NCI-H82 treated with DMSO at 0.1 percent for 48 hours (cell line): Measurements from ENCODE around the gene KLC3.
A peak's percentile ranks its signal among the peaks of the same experiment; 100 is the strongest.
"Not testable (repeated sequence)": the region's sequence is repeated elsewhere in the genome, so short reads cannot be mapped to it uniquely, and the experiment has no call there.

Experiments
- DNase-seq: peaks from one replicate; lab custom pipeline; 2025; ENCODE audit not compliant: unreplicated experiment; lab: John Stamatoyannopoulos, UW

Gene KLC3

DNA sequence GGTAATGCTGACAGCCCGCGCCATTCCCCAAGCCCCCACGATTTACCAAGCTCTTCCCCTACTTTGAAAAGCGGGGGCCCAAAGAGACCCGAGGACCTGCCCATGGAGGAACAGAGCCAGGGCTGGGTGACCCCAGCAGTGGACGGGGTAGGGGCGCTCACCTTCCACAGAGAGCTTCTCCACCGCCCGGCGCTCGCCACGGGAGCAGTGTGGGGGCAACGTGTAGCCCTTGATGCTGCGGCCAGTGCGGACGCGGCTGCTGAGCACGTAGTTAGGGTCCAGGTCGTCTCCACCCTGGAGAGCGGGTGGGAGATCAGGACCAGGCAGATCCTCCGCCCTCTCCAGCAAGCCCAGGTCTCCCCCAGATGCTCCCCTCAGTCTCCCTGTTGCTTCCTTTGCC is 25.2 kb upstream of the KLC3 start:
- DNase-seq: no peak

DNA sequence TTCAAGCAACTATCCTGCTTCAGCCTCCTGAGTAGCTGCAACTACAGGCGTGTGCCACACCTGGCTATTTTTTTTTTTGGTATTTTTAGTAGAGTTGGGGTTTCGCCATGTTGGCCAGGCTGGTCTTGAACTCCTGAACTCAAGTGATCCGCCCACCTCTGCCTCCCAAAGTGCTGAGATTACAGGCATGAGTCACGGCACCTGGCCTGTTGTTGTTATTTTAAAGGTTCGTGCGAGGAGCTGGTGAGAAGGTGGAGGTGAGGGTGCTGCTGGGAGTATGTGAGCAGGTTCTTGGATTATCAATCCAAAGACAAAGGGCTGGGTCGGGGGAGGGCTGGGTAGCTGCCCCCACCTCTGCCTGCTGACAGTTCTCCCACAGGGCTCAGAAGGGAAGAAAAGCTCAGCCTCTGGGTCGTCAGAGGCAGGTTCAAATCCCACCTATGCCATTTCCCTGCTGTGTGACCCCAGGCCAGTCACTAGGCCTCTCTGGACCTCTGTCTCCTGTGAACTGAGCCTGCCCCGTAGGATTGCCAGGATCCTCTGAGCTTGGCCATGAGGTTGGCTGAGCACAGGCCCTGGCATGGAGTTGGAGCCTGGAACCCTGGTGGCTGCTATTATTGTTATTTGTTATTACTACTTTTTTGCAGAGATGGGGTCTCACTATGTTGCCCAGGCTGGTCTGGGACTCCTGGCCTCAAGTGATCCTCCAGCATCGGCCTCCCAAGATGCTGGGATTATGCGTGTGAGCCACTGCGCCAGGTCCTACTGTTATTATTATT is 19.4 kb upstream of the KLC3 start:
- no peak for DNase-seq

DNA sequence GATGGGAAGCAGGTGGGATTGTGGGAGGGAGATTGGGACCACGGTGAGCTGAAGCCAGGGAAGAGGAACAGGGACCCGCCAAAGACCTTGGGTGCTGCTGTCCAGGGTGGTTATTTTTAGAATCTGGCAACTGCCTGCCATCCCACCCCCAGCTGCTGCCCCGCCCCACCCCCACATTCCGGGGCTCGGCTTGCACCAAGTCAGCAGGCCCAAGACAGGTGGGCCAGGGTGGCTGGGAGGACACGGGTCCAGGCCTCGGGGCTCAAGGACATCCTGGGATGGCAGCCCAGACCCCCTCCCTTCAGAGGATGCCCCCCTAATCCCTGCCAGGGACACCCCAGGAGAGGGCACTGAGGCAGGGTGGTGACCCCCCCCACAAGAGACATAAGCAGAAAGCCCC is 18.7 kb upstream of the KLC3 start:
- no peak for DNase-seq

DNA sequence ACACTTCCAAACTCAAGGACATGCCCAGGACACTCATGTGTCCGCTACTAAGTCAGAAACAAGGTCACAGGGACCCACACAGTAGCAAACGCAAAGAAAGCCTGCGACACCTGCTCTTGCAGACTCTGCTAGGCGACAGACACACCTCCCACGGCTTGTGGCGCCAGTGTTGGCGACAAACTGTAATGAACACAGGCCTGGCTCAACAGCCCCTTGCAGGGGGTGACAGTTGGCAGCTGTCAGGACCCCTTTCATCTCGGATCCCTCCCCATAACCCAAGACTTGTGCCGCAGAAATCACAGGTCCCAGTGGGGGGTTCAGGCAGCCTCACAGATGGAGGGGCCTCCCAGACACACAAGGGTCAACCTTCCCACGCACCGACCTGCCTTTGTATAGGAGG is 18.2 kb upstream of the KLC3 start:
- no peak for DNase-seq

DNA sequence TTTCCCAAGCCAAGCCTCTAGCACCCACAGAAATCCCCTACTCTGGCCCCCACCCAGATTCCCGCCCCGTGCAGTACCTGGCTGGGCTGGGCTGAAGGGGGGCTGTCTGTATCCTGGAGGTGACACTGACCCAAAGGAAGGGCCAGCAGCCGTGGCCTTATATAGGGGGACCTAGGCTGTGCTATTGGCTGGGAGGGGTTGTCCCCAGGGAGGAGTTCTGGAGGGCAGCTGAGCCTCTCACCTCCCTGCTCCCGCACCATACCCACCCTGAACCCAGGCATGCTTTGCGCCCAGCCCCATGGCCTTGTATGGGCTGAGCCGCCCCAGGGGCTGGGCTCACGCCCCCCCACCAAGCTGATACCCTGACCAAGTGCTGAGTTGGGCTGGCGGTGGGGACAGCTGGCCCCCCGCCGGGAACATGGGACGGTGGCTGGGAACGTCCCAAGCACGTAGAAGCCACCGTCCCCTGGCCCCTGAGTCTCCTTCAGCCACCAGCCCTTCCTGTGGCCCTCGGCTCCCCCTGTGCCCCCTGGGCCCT is 17.7 kb upstream of the KLC3 start, which contains the start of gene CKM:
CKM (minus strand) TSS at position 132 of the 538 bp plus-strand sequence. CDS start 3,162 bp downstream, outside the sequence.
- no peak for DNase-seq

DNA sequence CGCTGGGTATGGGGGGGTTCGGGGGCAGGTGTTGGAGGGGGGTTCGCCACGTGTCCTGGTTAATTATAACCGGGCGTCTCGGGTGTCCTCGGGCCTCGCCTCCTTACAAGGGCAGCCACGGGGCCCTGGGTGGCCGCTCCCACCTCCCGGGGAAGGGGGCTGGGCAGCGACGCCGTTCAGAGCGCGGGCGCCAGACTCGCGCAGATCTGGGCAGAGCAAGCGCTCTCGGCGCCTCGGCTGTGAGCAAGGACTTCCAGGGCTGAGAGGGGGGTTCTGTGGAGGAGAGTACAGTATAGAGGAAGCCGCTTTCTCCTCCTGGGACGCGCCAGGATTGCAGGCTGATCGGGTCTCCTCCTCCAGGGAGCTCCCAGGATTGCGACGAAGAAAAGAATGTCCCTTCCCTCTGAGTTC is 16.9 kb upstream of the KLC3 start:
- DNase-seq: no peak

DNA sequence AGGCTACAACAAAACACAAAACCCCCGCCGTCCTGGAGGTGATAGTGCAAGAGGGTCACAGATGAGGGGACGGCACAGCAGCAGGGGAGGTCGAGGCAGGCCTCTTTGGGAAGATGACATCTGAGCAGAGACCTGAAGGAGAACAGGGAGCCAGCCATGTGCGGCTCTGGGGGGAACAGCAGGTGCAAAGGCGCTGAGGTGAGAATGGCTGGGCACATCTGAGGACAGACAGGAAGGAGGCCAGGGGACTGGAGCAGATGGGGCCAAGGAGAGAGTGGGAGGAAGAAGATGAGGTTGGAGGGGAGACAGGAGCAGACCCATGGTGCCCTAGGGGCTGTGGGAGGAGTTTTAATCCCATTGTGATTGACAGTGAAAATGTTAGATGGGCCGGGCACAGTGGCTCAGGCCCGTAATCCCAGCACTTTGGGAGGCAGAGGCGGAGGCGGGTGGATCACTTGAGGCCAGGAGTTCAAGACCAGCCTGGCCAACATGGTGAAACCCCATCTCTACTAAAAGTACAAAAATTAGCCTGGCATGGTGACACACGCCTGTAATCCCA is 16.1 kb upstream of the KLC3 start:
- DNase-seq: peak; percentile 45

DNA sequence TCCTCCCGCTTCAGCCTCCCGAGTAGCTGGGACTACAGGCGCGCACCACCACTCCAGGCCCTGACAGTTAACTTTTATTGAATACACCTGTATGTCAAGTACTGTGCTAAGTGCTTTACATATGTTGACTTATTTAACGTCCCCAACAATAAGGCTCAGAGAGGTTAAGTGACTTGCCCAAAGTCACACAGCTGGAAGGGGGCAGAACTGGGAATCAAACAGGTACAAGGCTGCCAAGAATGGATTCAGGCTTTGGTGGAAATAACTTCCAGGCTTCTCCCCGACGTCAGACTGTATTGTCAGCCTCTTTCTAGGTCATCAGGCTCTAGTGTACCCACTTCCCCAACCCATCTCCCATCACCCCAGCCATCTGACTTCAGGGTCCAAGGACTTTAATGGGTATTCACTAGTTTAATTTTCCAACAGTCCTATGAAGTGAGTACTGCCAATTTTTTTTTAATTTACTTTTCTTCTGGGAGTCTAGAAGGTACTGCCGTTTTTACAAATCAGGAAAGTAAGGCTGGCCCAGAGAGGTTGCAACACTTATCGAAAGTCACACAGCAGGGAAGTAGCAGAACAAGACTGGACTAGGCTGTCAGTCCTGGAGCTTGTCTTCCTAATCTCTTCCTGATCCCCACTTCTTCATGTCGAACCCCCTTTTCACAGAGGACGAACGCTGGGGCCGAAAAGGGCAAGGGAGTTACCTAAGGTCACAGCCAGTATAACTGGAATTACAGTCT is 13.0 kb upstream of the KLC3 start:
- DNase-seq: no peak

DNA sequence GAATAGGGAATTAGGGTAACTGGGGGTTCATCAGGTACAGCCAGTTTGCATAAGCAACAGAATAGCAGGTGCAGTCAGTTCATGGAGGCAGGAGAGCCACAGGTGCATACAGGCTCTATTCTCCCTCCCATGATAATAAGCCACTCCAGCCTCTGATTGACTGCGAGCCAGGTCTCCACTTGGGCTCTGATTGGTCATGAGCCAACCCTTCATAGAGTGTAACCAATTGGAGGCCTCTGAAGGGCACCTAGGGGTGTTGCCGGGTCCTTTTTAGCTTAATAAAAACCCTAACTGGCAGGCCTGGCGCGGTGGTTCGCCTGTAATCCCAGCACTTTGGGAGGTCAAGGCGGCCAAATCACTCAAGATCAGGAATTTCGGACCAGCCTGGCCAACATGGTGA is 9.1 kb upstream of the KLC3 start:
- no peak for DNase-seq

DNA sequence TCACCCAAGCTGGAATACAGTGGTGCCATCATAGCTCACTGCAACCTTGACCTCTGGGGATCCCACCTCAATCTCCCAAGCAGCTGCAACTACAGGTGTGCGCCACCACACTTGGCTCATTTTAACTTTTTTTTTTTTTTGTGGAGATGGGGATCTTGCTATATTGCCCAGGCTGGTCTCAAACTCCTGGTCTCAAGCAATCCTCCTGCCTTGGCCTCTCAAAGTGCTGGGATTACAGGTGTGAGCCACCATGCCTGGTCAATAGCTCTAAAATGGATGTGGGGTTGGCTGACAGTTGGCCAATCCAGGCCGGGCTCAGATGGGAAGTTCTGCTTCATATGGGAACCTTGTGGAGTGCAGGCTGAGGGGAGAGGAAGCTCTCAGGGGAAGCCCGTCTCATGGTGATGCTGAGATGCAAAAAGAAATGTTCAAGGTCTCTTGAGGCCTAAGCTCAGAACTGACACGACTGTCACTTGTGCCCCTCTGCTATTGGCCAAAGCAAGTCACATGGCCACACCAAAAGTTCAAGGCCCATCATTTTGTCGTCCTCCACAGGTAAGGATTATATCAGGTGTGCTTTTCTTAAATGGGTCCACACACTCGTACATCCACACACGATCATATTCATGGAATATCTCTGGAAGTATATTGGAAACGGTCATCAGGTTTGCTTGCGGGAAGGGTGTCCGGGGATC is 6.8 kb upstream of the KLC3 start:
- no peak for DNase-seq

DNA sequence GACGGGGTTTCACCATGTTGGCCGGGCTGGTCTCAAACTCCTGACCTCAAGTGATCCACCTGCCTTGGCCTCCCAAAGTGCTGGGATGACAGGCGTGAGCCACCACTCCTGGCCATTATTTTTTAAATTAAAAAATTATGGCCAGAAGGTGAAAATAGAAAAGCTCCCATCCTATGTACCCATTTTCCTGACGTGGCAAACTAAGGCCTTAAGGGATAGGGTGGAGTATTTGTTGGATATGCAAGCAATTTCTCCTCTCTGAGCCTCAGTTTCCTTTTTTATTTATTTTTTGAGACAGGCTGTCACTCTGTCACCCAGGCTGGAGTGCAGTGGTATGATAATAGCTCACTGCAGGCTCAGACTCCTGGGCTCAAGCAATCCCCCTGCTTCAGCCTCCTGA is 5.7 kb upstream of the KLC3 start:
- DNase-seq: not testable (repeated sequence)

DNA sequence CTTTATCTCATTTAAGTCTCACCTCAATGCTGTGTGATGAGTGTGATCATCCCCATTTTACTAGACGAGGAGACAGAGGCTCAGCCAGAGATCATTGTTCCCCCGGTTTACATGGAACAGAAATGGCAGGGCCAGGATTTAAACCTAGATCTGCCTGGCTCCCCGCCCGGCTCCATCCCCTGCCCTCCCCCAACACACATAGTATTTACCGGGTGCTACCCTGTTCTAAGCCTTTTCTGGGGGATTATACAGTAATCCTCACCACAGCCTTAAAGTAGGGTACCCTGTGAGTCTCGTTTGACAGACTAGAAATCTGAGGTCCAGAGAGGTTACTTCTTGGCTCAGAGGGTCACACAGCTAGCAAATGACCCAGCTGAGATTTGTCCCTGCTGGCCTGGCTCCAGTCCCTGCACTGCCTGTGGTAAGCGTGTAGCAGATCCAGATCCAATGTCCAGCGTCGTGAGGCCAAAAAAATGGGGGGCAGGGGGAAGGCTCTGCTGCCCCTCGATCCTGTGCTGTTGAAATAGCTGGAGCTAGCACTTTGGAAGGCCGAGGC is 3.8 kb upstream of the KLC3 start:
- peak; percentile 51 for DNase-seq

DNA sequence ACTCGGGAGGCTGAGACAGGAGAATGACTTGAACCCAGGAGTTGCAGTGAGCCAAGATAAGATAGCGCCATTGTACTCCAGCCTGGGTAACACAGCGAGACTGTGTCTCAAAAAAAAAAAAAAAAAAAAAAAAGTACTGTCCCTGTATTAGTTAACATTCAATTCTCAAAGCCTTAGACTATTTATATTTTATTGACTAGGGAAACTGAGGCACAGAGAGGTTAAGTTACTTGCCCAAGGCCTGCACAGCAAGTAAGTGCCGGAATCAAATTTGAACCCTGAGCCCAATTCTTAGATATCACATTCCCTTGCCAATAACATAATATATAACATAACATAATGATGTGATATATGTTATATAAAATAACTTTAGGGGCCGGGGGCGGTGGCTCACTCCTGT is 921 bp upstream of the KLC3 start:
- DNase-seq: no peak

DNA sequence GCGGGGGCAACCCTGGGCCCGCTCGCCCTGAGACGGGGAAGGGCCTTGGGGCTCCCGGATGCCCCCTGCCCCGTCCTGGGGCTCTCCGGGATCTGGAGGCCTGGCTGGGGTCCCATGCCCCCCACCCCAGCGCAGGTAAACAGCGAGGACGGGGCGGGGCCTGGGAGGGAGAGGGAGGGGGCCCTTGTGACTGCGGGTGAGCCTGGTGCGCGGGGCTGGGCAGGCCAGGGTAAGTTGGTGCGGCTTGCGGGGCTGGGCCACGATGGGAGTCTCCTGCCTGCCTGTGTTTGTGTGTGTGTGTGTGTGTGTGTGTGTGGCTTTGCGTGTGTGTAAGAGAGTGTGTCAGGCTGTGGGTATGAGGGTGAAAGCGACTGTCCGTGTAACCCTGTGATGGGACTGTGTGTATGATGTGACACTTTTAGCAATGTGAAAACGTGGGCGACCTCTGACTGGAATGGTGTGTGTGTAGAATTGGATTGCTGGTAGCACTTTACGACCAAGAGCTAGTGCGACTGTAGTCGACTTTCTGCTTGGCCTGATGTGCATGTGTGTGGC is 426 bp downstream of the KLC3 start:
- no peak for DNase-seq

DNA sequence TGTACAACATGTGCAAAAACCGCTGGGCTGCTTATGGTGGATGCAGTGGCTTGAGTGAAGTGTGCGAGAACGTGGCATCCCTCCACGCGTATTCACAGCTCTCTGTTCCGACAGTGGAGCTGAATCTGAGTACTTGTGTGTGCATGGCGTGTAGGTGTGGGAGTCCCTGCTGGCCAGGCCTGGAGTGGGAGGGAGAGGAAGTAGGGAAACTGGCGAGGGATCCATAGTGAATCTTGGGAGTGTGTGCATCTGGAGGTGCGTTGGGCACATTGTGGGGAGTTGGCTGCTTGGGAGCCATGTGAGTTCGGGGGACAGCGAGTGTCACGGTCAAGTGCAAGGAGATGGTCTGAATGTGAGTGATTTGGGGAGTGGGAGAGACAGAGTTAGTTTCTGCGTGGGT is 2.4 kb downstream of the KLC3 start:
- no peak for DNase-seq

DNA sequence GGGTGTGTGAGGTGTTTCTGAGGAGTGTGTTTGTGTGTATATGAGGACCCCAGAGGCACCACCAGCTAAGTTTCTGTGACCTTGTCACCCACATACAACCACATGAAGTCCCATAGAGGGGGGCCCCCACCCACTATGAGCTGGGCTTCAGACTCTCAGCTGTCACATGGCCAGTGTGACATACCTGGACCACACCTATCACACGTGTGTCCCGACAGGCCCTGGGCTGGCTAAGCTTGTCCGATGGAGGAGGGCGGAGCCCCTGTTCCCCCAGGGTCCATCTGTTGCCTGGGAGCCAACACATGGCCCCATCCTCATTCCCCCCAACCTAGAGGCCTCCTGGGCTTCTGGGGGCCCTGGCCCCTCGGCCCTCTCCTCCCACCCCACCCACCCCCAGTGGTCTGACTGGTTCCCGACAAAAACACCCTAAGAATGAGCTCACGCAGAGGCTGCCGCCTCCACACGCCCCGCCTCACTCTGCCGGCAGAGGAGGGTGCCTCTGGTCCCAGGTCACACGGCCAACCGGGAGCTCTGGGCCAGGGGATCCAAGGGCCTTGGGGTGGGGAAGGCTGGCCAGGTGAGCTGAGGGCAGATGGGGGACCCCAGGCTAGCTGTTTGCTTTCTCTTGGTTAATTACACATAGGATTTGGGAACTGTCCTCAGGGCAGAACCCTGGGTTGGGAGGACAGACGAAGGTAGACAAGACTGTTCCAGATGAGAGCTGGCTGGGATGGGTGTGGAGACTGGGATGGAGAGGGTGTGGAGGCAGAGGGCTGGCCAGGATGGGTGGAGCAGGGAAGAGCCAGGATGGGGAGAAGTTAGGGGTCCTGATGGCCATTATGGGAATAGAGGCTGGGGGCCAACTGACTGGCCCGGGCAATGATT is 4.3 kb downstream of the KLC3 start:
- no peak for DNase-seq

DNA sequence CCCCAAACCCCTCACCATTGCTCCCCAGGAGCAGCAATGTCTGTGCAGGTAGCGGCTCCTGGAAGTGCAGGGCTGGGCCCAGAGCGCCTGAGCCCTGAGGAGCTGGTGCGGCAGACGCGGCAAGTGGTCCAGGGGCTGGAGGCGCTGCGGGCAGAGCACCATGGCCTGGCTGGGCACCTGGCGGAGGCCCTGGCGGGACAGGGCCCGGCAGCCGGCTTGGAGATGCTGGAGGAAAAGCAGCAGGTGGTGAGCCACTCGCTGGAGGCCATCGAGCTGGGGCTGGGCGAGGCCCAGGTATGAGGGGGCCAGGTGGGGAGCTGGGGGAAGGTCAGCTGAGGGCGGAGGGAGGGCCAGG is 4.9 kb downstream of the KLC3 start:
- DNase-seq: no peak

DNA sequence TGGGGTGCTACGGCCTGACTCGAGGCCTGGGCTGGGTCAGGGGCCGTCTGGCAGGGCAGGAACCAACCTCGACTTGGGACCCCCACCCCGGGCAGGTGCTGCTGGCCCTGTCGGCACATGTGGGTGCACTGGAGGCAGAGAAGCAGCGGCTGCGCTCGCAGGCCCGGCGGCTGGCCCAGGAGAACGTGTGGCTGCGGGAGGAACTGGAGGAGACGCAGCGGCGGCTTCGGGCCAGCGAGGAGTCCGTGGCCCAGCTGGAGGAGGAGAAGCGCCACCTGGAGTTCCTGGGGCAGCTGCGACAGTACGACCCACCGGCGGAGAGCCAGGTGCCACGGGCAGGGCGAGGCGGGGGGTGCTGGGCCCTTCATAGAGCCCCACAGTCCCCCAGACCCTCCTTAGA is 5.9 kb downstream of the KLC3 start:
- no peak for DNase-seq

DNA sequence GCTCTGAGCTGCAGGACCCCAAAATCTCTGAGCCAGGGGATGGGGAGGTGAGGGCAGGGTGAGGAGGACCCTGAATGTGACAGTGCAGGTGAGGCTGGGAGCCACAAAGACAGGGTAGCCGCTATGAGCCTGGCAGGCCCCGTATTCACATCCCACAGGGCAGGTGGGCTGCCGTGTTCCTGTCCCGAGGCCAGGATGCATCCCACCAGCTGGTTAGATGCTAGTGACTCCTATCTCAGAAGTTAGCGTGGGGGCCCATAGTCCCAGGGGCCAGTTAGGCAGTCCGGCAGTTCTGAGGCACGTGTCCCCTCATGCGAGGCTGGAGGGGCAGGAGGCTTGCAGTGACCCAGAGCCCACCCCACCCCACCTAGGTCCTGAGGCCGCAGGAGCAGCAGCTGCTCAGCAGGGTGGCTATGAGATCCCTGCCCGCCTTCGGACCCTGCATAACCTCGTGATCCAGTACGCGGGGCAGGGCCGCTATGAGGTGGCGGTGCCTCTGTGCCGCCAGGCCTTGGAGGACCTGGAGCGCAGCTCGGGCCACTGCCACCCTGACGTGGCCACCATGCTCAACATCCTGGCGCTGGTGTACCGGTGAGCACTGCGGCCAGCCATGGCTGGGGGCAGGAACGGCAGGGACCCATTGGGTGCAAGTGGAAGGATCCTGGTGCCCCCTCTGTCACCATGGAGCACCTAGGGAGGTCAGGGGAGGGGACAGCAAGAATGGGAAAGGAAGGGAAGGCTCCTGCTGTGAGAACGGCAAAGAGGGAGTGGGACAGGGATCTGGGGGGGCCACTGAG is 7.2 kb downstream of the KLC3 start:
- DNase-seq: no peak
